GM21423 (cell line): ENCODE measurements around the gene MDK.

Experiments
- ATAC-seq: cut with Tn5 transposase; IDR thresholded peaks from one replicate; pipeline ENCODE4 v1.9.1; 2021; ENCODE audit warnings: mild to moderate bottlenecking, moderate library complexity; ENCODE audit not compliant: unreplicated experiment

MDK gene

DNA sequence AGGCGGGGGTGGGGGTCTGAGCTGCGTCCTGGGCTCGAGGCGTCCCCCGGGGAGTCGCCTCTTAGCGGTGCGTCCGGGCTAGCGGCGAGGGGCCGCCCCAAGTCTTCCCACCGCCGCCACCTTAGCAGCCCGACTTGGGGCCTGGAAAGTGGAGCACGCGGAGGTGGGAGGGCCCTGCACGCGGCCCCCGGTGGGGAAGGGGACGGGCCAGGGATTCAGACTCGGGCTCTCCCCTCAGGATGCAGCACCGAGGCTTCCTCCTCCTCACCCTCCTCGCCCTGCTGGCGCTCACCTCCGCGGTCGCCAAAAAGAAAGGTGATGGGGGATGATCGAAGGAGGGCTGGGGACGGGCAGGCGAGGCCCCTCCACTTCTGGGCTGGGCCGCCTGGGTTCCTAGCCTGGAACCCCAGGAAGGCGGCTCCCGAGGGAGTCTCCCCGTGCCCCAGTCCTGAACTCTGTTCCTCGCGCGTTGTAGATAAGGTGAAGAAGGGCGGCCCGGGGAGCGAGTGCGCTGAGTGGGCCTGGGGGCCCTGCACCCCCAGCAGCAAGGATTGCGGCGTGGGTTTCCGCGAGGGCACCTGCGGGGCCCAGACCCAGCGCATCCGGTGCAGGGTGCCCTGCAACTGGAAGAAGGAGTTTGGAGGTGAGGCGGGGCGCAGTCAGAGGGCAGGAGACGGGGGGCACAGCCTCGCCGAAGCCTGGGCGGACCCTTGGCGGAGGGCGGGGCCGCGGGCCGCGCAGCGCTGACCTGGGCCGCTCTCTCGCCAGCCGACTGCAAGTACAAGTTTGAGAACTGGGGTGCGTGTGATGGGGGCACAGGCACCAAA lies 563 bp downstream of the MDK start:
- no peak for ATAC-seq

DNA sequence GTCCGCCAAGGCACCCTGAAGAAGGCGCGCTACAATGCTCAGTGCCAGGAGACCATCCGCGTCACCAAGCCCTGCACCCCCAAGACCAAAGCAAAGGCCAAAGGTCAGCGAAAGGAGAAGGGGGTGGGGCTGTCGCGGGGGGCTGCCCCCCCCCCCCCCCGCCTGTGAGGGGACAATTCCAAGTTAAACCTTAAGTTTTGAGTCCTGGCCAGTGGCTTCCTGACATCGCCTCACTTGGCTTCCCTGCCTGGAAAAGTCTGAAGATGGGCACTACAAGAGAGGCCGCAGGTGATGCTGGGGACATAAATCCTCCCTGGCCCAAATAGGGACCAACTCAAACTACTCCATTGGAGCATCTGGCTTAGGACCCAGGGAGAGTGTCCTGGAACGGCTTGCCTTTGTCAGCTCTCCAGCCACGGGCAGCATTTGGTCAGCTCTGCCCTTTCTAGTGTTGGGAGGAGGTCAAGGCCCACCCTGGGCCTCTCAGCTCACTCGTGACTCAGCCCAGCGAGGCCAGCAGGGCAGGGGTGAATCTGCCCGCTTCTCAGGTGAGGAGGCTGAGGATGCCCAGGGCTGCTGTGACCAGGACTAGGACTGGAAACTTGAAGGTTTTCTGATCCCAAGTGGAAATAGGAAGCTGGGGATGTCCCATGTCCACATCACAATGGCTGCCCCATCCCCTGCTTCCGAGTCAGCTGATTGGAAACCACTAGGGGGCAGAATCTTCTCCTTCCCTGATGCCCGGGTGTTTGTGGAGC lies 1.4 kb downstream of the MDK start:
- ATAC-seq: no peak

- ATAC-seq: no peak
Observed at GRCh38 chr11:46383404-46383758, 1.9 kb downstream of the MDK start.

DNA sequence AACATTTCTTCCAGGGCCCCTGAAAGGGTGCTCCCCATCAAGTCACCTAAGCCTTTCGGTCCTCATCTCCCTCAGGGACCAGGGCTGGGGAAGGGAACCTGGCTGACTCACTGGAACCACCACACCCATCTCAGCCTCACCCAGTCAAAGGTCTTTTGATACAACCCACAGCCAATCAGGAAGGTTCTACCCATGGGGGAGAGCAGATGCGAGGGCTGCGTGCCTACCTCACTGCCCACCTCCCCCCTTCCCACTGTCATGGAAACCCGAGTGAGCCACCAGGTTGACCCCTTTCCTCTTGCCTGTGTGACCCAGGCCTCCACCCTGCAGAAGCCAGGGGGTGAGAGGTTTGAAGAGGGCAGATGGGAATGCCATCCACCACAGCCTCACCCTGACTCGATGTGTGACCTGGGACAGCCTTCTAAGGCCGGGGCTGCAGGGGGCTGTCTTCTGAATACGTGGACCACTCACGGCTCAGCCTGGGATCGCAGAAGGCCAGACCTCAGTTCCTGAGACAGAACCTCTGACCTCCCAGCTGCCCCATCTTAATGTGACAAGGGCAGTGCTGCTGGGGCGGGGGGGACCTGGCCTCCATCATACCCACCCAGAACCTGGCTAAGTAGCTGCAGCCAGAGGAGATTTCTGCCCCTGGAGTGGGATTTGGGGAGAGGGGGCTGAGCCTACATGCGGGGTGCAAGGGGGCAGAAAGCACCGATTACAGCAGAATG lies 2.7 kb downstream of the MDK start:
- ATAC-seq: no peak

DNA sequence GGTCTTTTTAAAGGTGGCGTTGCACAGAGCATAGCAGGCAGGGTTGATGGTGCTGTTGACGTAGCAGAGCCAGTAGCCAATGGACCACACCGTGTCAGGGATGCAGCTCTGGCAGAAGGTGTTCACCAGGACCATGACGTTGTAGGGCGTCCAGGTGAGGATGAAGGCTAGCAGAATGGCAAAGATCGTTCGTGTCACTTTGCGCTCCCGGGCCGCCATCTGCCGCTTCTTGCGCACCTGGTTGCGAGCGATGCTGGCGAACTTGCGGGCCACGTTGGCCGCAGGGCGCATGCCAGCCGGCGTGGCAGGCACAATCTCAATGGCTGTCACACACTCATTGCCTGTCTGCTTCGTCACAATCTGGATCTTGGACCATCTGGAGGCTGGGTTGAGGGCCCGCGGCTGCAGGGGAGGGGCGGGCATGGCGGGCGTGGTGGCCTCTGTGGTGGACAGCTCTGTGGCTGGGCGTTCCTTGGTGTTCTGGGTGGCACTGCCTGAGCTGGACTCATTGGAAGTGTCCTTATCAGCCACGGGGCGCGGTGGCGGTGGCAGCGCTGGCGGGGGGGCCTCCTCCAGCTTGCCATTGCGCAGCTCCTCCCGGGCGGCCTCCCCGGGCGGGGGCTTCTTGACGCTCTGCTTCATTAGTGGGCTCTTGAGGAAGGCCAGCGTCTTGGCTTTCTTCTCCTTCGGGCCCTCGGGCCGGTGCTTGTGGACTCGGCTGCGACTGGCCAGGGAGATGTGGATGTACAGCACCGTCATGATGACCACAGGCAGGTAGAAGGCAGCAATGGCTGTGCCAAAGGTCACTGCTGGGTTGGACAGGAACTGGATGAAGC lies 3.9 kb downstream of the MDK start:
- no peak for ATAC-seq

- ATAC-seq: no peak
Observed at GRCh38 chr11:46386005-46386578, 4.6 kb downstream of the MDK start.

DNA sequence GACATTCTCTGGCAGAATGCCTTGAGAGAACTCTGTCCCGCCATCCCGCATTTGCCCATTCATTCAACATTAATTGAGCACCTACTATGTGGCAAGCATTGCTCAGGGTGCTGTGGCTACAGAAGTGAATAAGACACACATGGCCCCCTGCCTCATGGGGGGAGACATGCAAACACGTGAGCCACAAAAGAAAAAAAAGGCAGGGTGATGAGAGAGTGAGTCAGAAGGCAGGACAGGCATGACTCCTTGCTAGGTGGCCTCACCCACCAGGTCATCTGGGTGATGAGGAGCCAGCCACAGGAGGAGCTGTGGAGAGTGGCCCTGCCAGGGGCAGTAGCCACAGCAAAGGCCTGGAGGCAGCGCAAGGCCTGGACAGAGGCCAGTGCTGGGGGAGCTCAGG lies 5.2 kb downstream of the MDK start:
- ATAC-seq: no peak

DNA sequence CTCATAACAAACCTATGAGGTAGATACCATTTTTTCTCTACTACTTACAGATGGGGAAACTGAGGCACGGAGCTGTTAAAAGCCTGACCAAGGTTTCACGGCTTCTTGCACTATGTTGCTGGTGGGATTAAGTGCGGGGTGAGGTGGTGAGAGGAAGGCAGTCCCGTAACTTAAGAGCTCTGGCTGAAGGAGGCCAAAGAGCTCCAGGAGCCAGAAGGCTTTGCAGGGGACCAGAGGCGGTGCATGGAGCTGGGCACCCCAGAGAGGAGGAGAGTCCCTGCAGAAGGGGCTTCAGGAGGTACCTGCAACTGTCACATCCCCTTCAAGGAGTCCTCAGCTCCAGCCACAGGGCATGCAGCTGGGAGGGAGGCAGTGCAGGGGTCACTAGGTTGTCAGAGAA lies 6.0 kb downstream of the MDK start:
- no peak for ATAC-seq

DNA sequence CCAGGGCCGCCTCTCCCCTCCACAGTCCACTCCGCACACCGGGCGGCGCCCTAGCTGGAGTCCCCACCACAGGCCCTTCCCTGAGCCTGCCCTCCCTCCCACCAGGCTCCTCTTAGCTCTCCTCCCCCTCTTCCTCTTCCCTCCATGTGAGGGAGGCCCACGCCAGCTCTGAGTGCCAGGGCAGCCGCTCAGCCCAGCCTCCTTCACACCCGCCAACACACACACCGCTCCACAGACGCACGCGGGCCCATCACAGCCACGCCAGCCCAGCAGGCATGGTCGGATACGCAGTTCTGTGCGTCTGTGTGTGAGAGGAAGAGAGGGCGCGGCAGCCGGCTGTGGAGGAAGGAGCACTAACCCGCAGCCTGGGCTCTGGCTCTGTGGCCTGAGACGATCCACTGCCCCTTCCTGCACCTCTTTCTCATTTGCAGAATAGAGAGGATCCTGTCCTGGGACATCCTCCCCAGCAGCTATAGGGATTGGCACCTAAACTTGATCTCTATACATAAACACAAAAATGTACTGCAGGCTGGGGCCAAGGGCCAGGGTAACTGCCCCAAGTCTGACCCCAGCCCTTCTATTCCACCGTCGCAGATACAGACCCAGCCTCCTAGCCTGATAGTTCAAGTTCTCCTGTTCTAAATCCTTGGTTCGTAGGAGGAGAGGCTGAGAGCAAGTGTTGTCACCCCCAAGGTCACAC lies 6.6 kb downstream of the MDK start:
- ATAC-seq: no peak

GRCh38 chr11:46388619-46389449 lies 7.4 kb downstream of the MDK start:
- ATAC-seq: no peak

GRCh38 chr11:46389450-46390330 lies 8.2 kb downstream of the MDK start:
- ATAC-seq: no peak

GRCh38 chr11:46390331-46391171 lies 9.1 kb downstream of the MDK start:
- no peak for ATAC-seq

GRCh38 chr11:46391186-46391577 lies 9.7 kb downstream of the MDK start:
- ATAC-seq: no peak

GRCh38 chr11:46391578-46392420 lies 10.3 kb downstream of the MDK start, which contains the start of gene CHRM4:
TSS of gene CHRM4 (minus strand) at chr11:46391776. CDS start at chr11:46386557, 5,219 bp downstream.
- no peak for ATAC-seq

DNA sequence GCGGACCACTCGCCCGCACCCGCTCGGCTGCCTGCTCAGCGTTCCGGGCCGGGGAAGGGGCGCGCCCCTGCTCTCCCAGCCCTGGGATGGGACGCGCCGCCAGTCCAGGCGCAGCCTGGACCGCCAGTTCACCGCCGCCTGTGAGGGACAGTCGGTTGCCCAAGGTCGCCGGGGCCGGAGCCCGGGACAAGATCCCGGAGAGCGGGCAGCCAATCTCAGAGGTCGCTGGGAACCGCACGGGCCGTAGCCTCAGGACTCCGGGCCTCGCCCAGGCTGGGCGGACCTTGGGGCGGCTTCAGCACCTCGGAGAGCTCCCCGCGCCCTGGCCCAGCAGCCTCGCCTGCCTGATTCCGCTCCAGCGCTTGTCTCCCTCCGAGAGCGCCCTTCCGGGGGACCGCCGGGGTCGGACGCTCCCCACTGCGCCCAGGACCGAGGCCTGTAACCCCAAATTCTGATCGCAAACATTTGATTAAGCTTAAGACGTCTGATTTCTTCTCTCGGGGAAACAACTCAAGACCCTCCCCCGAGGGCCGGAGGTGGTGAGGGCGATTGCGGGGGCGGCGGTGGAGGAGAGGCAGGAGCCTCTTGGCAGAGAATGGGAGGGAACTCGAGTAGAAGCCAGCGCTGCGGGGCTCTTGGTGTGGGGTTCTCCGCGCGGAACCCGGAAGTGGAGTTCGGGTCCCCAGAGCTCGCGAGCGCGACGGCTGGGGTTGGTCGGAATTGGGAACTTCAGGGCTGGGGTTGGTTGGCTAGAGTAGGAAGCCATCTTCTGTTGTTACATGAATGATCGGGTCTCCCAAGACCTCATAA lies 11.2 kb downstream of the MDK start:
- ATAC-seq: peak; percentile 66
